SK-N-MC (cell line): Measurements from ENCODE around the gene LOXHD1.

Source experiments
- EZH2 ChIP-seq: fragments of 200-600 bp; sonication (generic); IDR thresholded peaks from one replicate; pipeline ENCODE4 v1.6.1; 2017; ENCODE audit warnings: antibody characterized with exemption
- FOXP2 ChIP-seq: optimal IDR thresholded peaks from 2 replicates; pipeline ENCODE3; 2011; ENCODE audit warnings: mild to moderate bottlenecking, moderate library complexity; ENCODE audit not compliant: insufficient read depth; ENCODE audit errors: extremely low read length, control extremely low read depth
- POLR2AphosphoS5 ChIP-seq: IDR thresholded peaks from 2 replicates; pipeline ENCODE4 v1.6.1; 2012; ENCODE audit warnings: mild to moderate bottlenecking, low read depth, low read length, borderline replicate concordance

- no peak for TF ChIP-seq EZH2
- TF ChIP-seq POLR2AphosphoS5 = no peak
- no peak for TF ChIP-seq FOXP2
These were observed 188.4 kb downstream of the LOXHD1 start for GRCh38 chr18:46468426-46469180.
